Measurements from ENCODE around the gene COPS7A. TPM values are rescaled to one million over a fixed set of nuclear protein-coding genes. Genes with fewer than 3 reads are reported as not detected.

COPS7A gene
- total and polyA plus RNA-seq, 9 of the 15 experiments (the other 6 are each of a cell fraction or from before 2014, with no cell fraction given), result 12.7 to 36.0 (median 24.3) TPM

- TF ChIP-seq ZBTB43 (CRISPR knock-in tag; IDR thresholded peaks at IDR 0.05) (no peak), MAX (CRISPR knock-in tag; IDR thresholded peaks at IDR 0.05) (peak; percentile 96), PATZ1 (CRISPR knock-in tag; IDR thresholded peaks at IDR 0.05; ENCODE audit: borderline replicate concordance) (no peak), EGR1 (conservative IDR thresholded peaks at IDR 0.05) (peak; percentile 84), SIX5 (IDR thresholded peaks at IDR 0.05; ENCODE audit: borderline replicate concordance in 1 of 2, insufficient read depth in 1 of 2, low read depth in 1 of 2, low read length in 2 of 2) (peak in 1 of 2 experiments; percentile 32; a peak in 1 of 4 replicates), EWSR1 (IDR thresholded peaks at IDR 0.05; ENCODE audit: borderline replicate concordance, low read depth, partially characterized antibody) (no peak), ZNF263 (CRISPR knock-in tag; IDR thresholded peaks at IDR 0.05; ENCODE audit: borderline replicate concordance) (0 out of 2 replicates have a peak, but pooled peaks have one; percentile 36), TAF9B (IDR thresholded peaks at IDR 0.05; ENCODE audit: partially characterized antibody) (peak; percentile 76), FOXA3 (CRISPR knock-in tag; conservative IDR thresholded peaks at IDR 0.05 in 1 of 2, IDR thresholded peaks at IDR 0.05 in 1 of 2) (no peak), SMARCE1 (IDR thresholded peaks at IDR 0.05) (0 out of 2 replicates have a peak, but pooled peaks have one; percentile 14), ZNF121 (CRISPR knock-in tag; conservative IDR thresholded peaks at IDR 0.05) (peak; percentile 94), NFIC (IDR thresholded peaks at IDR 0.05) (peak; percentile 42)
Measured at GRCh38 chr12:6723607-6724408, at the start of gene COPS7A (continued).

Measured in K562 (cell line).